Activated CD8-positive, alpha-beta memory T cell treated with anti-CD3 and anti-CD28 coated beads for 4 hours (primary cell): ENCODE results near the gene FAM83B.

ENCODE experiments used
- DNase-seq, 2 donors: peaks; one replicate each; pipeline ENCODE4 v3.0.0-alpha.2; 2020; ENCODE audit warnings: low read depth in 2 of 2

The FAM83B gene

GRCh38 chr6:54980511-54981275 lies 134.1 kb downstream of the FAM83B start:
- no peak for DNase-seq

GRCh38 chr6:54981276-54981609 lies 134.7 kb downstream of the FAM83B start:
- no peak for DNase-seq

DNA sequence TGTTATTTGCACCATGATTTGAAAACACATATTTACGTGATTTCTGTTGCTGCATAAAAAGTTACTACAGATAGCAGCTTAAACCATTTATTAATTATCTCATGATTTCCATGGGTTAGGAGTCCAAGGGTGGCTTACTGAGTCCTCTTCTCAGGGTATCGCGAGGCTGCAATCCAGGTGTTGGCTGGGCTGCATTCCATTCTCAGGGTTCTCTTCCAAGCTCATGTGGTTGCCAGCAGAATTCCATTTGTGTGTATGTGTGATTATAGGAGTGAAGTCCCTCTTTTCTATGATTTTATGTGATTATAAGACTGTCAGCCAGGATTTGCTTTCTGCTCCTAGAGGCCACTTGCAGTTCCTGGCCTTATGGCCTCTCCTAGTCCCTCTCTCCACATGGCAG lies 135.1 kb downstream of the FAM83B start:
- no peak for DNase-seq

DNA sequence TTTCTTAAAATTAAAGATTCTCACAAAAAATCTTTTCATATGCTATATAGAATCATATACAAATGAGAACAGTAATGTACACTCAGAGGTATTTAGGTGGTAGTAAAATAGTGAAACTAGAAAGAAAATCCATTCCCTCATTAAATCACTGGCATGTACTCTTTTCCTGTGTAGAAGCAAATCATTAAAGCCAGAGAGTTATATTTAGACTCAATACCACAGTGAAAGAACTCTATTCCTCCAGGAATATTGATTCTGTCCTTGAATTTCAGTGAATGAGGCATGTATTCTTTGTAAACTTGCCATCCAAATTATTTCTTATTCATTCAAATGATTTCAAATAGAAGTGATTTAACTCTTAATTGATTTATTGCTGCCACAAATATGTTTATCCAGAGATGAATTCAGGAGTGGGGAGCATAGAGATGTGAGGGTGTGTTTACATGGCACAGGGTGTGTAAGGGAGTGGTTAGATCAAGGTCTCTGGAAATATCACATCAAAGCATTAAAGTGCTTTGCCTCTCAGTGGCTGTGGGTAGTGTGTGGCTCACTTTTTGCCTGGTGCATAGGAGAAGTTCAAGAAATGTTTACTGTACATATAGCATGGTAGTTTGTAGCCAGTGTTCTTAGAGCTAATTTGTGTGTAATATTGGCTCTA lies 141.2 kb downstream of the FAM83B start:
- DNase-seq, result no peak

DNA sequence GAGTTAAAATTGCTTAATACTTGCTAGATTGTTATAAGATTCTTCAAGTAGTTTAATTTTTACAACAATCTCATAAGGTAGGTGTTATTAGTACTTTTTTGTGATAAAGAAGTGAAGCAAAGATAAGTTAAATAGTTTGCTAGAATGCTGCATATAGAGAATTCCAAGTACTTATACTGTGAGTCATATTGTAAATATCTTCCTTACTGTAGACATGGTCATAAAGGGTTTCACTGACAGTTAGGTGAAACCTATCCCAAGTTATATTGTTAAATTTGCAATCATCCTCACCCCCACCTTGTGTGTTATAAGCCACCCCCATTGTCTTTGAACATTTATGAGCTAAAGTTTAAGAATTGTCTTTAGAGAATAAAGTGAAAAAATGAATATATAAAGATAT lies 142.0 kb downstream of the FAM83B start:
- DNase-seq, result no peak

DNA sequence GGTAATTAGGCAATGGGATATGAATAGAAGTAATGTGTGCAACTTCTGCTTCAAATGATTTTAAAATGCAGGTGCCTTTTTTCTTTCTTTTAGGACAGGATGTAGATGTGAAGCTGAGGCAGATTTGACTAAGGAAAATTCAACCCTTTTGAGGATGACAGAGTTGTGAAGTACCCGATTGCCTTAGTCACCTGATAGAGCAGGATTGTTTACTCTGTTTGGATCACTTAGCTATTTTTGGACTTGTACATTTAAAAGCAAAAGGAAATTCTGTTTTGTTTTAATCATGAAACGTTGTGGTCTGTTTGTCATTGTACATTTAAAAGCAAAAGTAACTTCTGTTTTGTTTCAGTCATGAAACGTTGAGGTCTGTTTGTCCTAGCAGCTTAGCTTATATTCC lies 143.4 kb downstream of the FAM83B start:
- DNase-seq, result no peak
